Measurements from ENCODE around the gene PANX1. TPM values are rescaled to one million over a fixed set of nuclear protein-coding genes. Genes with fewer than 3 reads are reported as not detected.
A peak's percentile ranks its signal among the peaks of the same experiment; 100 is the strongest.

The PANX1 gene, protein sequence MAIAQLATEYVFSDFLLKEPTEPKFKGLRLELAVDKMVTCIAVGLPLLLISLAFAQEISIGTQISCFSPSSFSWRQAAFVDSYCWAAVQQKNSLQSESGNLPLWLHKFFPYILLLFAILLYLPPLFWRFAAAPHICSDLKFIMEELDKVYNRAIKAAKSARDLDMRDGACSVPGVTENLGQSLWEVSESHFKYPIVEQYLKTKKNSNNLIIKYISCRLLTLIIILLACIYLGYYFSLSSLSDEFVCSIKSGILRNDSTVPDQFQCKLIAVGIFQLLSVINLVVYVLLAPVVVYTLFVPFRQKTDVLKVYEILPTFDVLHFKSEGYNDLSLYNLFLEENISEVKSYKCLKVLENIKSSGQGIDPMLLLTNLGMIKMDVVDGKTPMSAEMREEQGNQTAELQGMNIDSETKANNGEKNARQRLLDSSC
- 10 to 100 TPM in 2 of 3 donors, 1 to 10 TPM in 1; 8.6 to 13.6 (median 13.4) TPM for total RNA-seq
- 22.3 TPM for total RNA-seq (2013)

DNA sequence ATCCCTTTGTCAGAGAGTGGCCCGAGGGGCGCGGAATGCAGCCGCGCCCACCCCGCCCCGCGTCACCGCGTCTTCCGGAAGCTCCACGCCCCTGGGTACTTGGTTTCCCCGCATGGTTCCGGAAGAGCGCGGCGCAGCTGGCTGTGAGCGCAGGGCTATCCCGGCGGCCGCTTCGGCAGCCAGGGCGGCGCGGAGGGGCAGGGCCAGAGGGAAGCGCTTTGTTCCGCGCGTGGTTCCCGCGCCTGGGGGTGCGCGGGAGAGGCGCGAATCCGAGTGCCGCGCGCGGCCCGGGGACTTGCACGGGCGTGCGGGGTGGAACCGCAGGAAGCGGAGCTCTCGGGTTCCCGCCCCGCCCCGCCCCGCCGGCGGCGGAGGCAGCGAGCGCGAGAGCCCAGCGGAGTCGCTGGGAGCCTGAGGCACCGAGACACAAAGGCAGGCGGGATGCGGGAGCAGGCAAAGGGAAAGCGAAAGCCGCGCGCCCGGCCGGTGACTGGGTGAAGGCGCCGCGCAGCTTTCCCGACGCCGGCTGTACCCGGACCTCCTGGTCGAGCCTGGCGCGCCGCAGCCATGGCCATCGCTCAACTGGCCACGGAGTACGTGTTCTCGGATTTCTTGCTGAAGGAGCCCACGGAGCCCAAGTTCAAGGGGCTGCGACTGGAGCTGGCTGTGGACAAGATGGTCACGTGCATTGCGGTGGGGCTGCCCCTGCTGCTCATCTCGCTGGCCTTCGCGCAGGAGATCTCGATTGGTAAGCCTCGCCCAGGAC lies at the start of gene PANX1:
TSS of gene PANX1 (plus strand) at position 96 of the 766 bp plus-strand sequence. CDS start at position 568, 472 bp downstream.
- TF ChIP-seq, protein P1, sequence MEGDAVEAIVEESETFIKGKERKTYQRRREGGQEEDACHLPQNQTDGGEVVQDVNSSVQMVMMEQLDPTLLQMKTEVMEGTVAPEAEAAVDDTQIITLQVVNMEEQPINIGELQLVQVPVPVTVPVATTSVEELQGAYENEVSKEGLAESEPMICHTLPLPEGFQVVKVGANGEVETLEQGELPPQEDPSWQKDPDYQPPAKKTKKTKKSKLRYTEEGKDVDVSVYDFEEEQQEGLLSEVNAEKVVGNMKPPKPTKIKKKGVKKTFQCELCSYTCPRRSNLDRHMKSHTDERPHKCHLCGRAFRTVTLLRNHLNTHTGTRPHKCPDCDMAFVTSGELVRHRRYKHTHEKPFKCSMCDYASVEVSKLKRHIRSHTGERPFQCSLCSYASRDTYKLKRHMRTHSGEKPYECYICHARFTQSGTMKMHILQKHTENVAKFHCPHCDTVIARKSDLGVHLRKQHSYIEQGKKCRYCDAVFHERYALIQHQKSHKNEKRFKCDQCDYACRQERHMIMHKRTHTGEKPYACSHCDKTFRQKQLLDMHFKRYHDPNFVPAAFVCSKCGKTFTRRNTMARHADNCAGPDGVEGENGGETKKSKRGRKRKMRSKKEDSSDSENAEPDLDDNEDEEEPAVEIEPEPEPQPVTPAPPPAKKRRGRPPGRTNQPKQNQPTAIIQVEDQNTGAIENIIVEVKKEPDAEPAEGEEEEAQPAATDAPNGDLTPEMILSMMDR (IDR thresholded peaks at IDR 0.05), result no peak
- intact Hi-C loops (cut with micrococcal nuclease), result loop anchor here (5.0 kb wide), 2 partner anchors 343 to 387 kb away; partner anchors contain the start of genes C11orf54 and TAF1D

DNA sequence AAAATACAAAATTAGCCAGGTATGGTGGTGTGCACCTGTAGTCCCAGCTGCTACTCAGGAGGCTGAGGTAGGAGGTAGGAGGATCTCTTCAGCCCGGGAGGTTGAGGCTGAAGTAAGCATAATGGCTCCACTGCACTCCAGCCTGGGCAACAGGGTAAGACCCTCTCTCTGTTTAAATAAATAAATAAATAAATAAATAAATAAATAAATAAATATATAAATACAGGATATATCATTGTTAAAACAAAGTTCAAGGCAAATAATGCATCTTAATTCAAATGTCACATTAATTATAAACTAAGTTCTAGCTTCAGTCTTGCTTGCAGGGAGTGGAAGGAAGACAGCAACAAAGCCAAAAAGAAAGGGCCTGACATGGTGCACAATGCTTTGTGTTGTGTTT lies 44.5 kb upstream of the PANX1 start:
- Mint-ChIP-seq H3K9me3 (peaks cover 0 to 2% of the 10 kb centered on the region in 2 donors), H3K27me3 (ENCODE audit: low read depth in 2 of 2) (peaks cover 6 to 21% of the 10 kb centered on the region in 2 donors), H3K4me3 (no peak overlapping the region), H3K4me1 (no peaks in the 10 kb centered on the region), H3K27ac (no peak overlapping the region), H3K36me3 (no peaks in the 10 kb centered on the region)
- no peak overlapping the region for H3K27ac ChIP-seq (ENCODE audit: low read length)
- no peaks in the 10 kb centered on the region for H3K36me3 ChIP-seq (ENCODE audit: control insufficient read depth, insufficient read depth, low read length)
- no CpG with 5 or more reads among the region's 1 CpG for WGBS (ENCODE audit: insufficient coverage)
- H3K4me3 ChIP-seq (ENCODE audit: low read length), result no peak overlapping the region
- ATAC-seq, result no peak
- TF ChIP-seq, protein P1 (IDR thresholded peaks at IDR 0.05), result no peak
- no peak for DNase-seq
- no peaks in the 10 kb centered on the region for H3K9me3 ChIP-seq (ENCODE audit: control insufficient read depth, insufficient read depth, low read length)
- no peaks in the 10 kb centered on the region for H3K4me1 ChIP-seq (ENCODE audit: control insufficient read depth, insufficient read depth, low read length)
- intact Hi-C loops (cut with micrococcal nuclease), result no loop called here
- H3K27me3 ChIP-seq (ENCODE audit: control insufficient read depth, insufficient read depth, low read length), result no peaks in the 10 kb centered on the region

More for the DNA sequence above, at the start of gene PANX1:
- under 1% methylated on average over 92 of the region's 92 CpGs for WGBS (ENCODE audit: insufficient coverage)
- Mint-ChIP-seq H3K4me3 (no peak within 1 kb of the TSS), H3K27ac (no peak within 1 kb of the TSS), H3K36me3 (no peaks in the 10 kb centered on the region), H3K27me3 (ENCODE audit: low read depth in 2 of 2) (no peaks in the 10 kb centered on the region), H3K4me1 (peaks cover 22 to 27% of the 10 kb centered on the region in 2 donors), H3K9me3 (no peaks in the 10 kb centered on the region)
- Histone ChIP-seq H3K27ac (ENCODE audit: low read length) (peak within 1 kb of the TSS; percentile 85), H3K4me1 (ENCODE audit: control insufficient read depth, insufficient read depth, low read length) (peaks cover 31% of the 10 kb centered on the region), H3K27me3 (ENCODE audit: control insufficient read depth, insufficient read depth, low read length) (no peaks in the 10 kb centered on the region), H3K4me3 (ENCODE audit: low read length) (peak within 1 kb of the TSS; percentile 84), H3K9me3 (ENCODE audit: control insufficient read depth, insufficient read depth, low read length) (no peaks in the 10 kb centered on the region), H3K36me3 (ENCODE audit: control insufficient read depth, insufficient read depth, low read length) (no peaks in the 10 kb centered on the region)
- peak; percentile 61 to 93 for DNase-seq
- ATAC-seq, result peak; percentile 80 to 90 (median 88)

DNA sequence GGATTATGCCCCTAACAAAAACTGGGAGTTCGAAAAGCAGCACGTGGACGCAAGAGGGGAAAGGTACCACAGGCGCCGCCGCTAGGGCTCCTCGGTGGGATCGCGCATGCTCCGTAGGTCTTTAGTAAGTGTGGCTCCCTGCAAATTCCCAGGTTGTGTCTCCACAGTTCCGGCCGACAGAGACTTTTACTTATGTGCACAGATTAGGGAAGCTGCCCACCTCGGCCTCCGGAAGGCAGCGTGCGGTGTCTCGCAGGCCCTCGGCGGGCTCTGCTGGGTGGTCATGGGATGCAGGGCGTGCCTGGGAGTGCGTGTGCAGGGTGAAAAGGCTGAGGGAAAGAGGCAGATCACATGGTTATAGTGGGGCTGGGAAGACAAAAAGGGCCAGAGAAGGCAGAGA lies 39.7 kb upstream of the PANX1 start:
- H3K4me1 ChIP-seq (ENCODE audit: control insufficient read depth, insufficient read depth, low read length), result no peaks in the 10 kb centered on the region
- Mint-ChIP-seq H3K9me3 (peaks cover 0 to 5% of the 10 kb centered on the region in 2 donors), H3K4me1 (no peaks in the 10 kb centered on the region), H3K4me3 (no peak overlapping the region), H3K27ac (no peak overlapping the region), H3K36me3 (no peaks in the 10 kb centered on the region), H3K27me3 (ENCODE audit: low read depth in 2 of 2) (peaks cover 8 to 14% of the 10 kb centered on the region in 2 donors)
- TF ChIP-seq, protein P1 (IDR thresholded peaks at IDR 0.05), result no peak
- H3K36me3 ChIP-seq (ENCODE audit: control insufficient read depth, insufficient read depth, low read length), result no peaks in the 10 kb centered on the region
- ATAC-seq, result no peak
- WGBS (ENCODE audit: insufficient coverage), result 94% methylated on average over 21 of the region's 21 CpGs
- intact Hi-C loops (cut with micrococcal nuclease), result no loop called here
- H3K9me3 ChIP-seq (ENCODE audit: control insufficient read depth, insufficient read depth, low read length), result no peaks in the 10 kb centered on the region
- no peak for DNase-seq
- no peaks in the 10 kb centered on the region for H3K27me3 ChIP-seq (ENCODE audit: control insufficient read depth, insufficient read depth, low read length)
- H3K27ac ChIP-seq (ENCODE audit: low read length), result no peak overlapping the region
- no peak overlapping the region for H3K4me3 ChIP-seq (ENCODE audit: low read length)
